SK-N-SH (cell line): ENCODE data around the gene DENND6A.
"Not testable (repeated sequence)": the region's sequence is repeated elsewhere in the genome, so short reads cannot be mapped to it uniquely, and the experiment has no call there.

Experiments used
- CTCF ChIP-seq: fragments of 200-600 bp; sonication (generic); IDR thresholded peaks from 2 replicates; pipeline ENCODE4 v1.6.1; 2017; ENCODE audit warnings: antibody characterized with exemption, mild to moderate bottlenecking, moderate library complexity
- EP300 ChIP-seq, 2 experiments: IDR thresholded peaks; 2 replicates each; pipeline versions ENCODE4 v1.4.0 to v1.6.1; 2012; ENCODE audit warnings: borderline replicate concordance in 1 of 2, low read depth in 1 of 2, low read length in 1 of 2
- MAX ChIP-seq: IDR thresholded peaks from 2 replicates; pipeline ENCODE4 v1.4.0; 2012; ENCODE audit warnings: low read depth
- MXI1 ChIP-seq: IDR thresholded peaks from 2 replicates; pipeline ENCODE4 v1.6.1; 2012; ENCODE audit warnings: mild to moderate bottlenecking, low read depth, low read length, improper control_type of control experiment
- POLR2AphosphoS5 ChIP-seq: IDR thresholded peaks from 2 replicates; pipeline ENCODE4 v1.6.1; 2012; ENCODE audit warnings: low read depth, low read length
- REST ChIP-seq: IDR thresholded peaks from 2 replicates; pipeline ENCODE4 v1.6.1; 2012; ENCODE audit warnings: mild to moderate bottlenecking, low read depth, low read length, moderate library complexity
- TAF1 ChIP-seq: IDR thresholded peaks from 2 replicates; pipeline ENCODE4 v1.6.1; 2012; ENCODE audit warnings: low read depth, mild to moderate bottlenecking, low read length, moderate library complexity, borderline replicate concordance
- TCF12 ChIP-seq: IDR thresholded peaks from 2 replicates; pipeline ENCODE4 v1.4.0; 2012
- USF2 ChIP-seq: fragments of 150-350 bp; IDR thresholded peaks from 2 replicates; pipeline ENCODE4 v1.6.1; 2017; ENCODE audit warnings: antibody characterized with exemption, low read length, low read depth, borderline replicate concordance

GRCh38 chr3:57611870-57612269 lies 81.0 kb downstream of the DENND6A start:
- not testable (repeated sequence) for TF ChIP-seq MAX; TAF1; USF2; CTCF; REST; TCF12; EP300 (IDR thresholded peaks at IDR 0.05; ENCODE audit: borderline replicate concordance in 1 of 2, low read depth in 1 of 2, low read length in 1 of 2); MXI1; POLR2AphosphoS5
